A549 (cell line): ENCODE results near the gene ADORA1. TPM values are rescaled to one million over a fixed set of nuclear protein-coding genes. Genes with fewer than 3 reads are reported as not detected.

ENCODE experiments used
- ATAC-seq, 2 experiments: fragments of 200-7000 bp in 1 of 2; fragments of >200 bp in 1 of 2; cut with Nextera tagmentation in 1 of 2; cut with Tn5 transposase in 1 of 2; 3 replicates each; pipeline versions ENCODE4 v1.8.0 to v1.9.1; 2018 to 2020; ENCODE audit warnings: mild to moderate bottlenecking in 1 of 2, moderate library complexity in 1 of 2
- CTCF ChIA-PET: fragments of 300-600 bp; sonication (Branson Sonifier 250); formaldehyde crosslinking; extraction: SDS; loops from one replicate; lab custom pipeline; 2021; ENCODE audit warnings: antibody characterized with exemption, inconsistent platforms; lab: Yijun Ruan, JAX
- POLR2A ChIA-PET: fragments of 350-600 bp; formaldehyde crosslinking; extraction: SDS; loops from one replicate; lab custom pipeline; 2021; ENCODE audit warnings: antibody characterized with exemption, inconsistent platforms; lab: Yijun Ruan, JAX
- DNase-seq, 2 experiments: peaks; one replicate each; pipeline versions ENCODE4 v3.0.0 to v3.0.0-alpha.2; 2011 to 2016; ENCODE audit warnings: low read depth in 1 of 2, low spot score in 1 of 2
- FAIRE-seq: peaks from 2 replicates; lab custom pipeline; 2011; peaks lifted over from hg19 to GRCh38; lab: Jason Lieb, UNC
- H3K27ac ChIP-seq, 2 experiments: fragments of >200 bp; sonication (Bioruptor Twin); formaldehyde crosslinking; 3 replicates each; pipeline ENCODE4 v1.5.1; 2016 to 2017
- H3K4me1 ChIP-seq: fragments of >200 bp; sonication (Bioruptor Twin); formaldehyde crosslinking; 3 replicates; pipeline ENCODE4 v1.6.1; 2016
- H3K4me2 ChIP-seq: fragments of >200 bp; sonication (Bioruptor Twin); formaldehyde crosslinking; 3 replicates; pipeline ENCODE4 v1.6.1; 2016
- H3K4me3 ChIP-seq: fragments of >200 bp; sonication (Bioruptor Twin); formaldehyde crosslinking; 3 replicates; pipeline ENCODE4 v1.5.1; 2016
- H3K9me3 ChIP-seq: fragments of >200 bp; sonication (Bioruptor Twin); formaldehyde crosslinking; 3 replicates; pipeline ENCODE4 v1.6.1; 2016
- BCL3 ChIP-seq: fragments of >200 bp; sonication (Bioruptor Twin); formaldehyde crosslinking; IDR thresholded peaks from 3 replicates; pipeline ENCODE4 v1.6.1; 2016
- CEBPB ChIP-seq, 2 experiments: fragments of >200 bp in 1 of 2; sonication (Bioruptor Twin) in 1 of 2; formaldehyde crosslinking in 1 of 2; IDR thresholded peaks; 2 replicates each; pipeline ENCODE4 v1.6.1; 2012 to 2016
- CHD4 ChIP-seq: fragments of 200-600 bp; sonication (generic); IDR thresholded peaks from 2 replicates; pipeline ENCODE4 v1.6.1; 2016; ENCODE audit warnings: antibody characterized with exemption, mild to moderate bottlenecking, borderline replicate concordance
- EHF ChIP-seq: fragments of 250-450 bp; sonication (Bioruptor Pico); IDR thresholded peaks from 2 replicates; pipeline ENCODE4 v1.5.0; 2020; ENCODE audit warnings: mild to moderate bottlenecking
- EP300 ChIP-seq, 2 experiments: fragments of >200 bp; sonication (Bioruptor Twin); formaldehyde crosslinking; IDR thresholded peaks; 2 replicates in 1 of 2; 3 replicates in 1 of 2; pipeline ENCODE4 v1.6.1; 2016 to 2017
- ESRRA ChIP-seq: fragments of 150-350 bp; IDR thresholded peaks from 2 replicates; pipeline ENCODE4 v1.6.1; 2014; ENCODE audit warnings: mild to moderate bottlenecking, low read length, borderline replicate concordance
- FOSB ChIP-seq: fragments of 250-450 bp; sonication (Bioruptor Pico); IDR thresholded peaks from 2 replicates; pipeline ENCODE4 v1.5.0; 2020; ENCODE audit warnings: mild to moderate bottlenecking, moderate library complexity
- GATA3 ChIP-seq: IDR thresholded peaks from 2 replicates; pipeline ENCODE4 v1.6.1; 2012; ENCODE audit warnings: borderline replicate concordance
- HDAC2 ChIP-seq: fragments of 200-600 bp; sonication (generic); IDR thresholded peaks from 2 replicates; pipeline ENCODE4 v1.6.1; 2016
- HES2 ChIP-seq: fragments of >200 bp; sonication (Bioruptor Twin); formaldehyde crosslinking; IDR thresholded peaks from 2 replicates; pipeline ENCODE4 v1.6.1; 2016
- HEYL ChIP-seq: fragments of 250-450 bp; sonication (Bioruptor Pico); IDR thresholded peaks from 2 replicates; pipeline ENCODE4 v1.8.0; 2021; ENCODE audit warnings: mild to moderate bottlenecking, moderate library complexity
- HOXA7 ChIP-seq: fragments of 250-450 bp; sonication (Bioruptor Pico); IDR thresholded peaks from 2 replicates; pipeline ENCODE4 v1.5.0; 2020; ENCODE audit warnings: mild to moderate bottlenecking, moderate library complexity
- HOXB5 ChIP-seq: fragments of 250-450 bp; sonication (Bioruptor Pico); IDR thresholded peaks from 2 replicates; pipeline ENCODE4 v1.5.0; 2020; ENCODE audit warnings: mild to moderate bottlenecking, moderate library complexity
- KDM1A ChIP-seq: fragments of 200-600 bp; sonication (generic); IDR thresholded peaks from 2 replicates; pipeline ENCODE4 v1.6.1; 2016; ENCODE audit warnings: low read depth, mild to moderate bottlenecking
- KDM5A ChIP-seq: fragments of 200-600 bp; sonication (generic); IDR thresholded peaks from 2 replicates; pipeline ENCODE4 v1.6.1; 2016; ENCODE audit warnings: antibody characterized with exemption, mild to moderate bottlenecking
- NFE2L2 ChIP-seq: fragments of 150-350 bp; conservative IDR thresholded peaks from 2 replicates; pipeline ENCODE4 v1.6.1; 2014; ENCODE audit warnings: low read length
- NPAS2 ChIP-seq: fragments of 250-450 bp; sonication (Bioruptor Pico); IDR thresholded peaks from 2 replicates; pipeline ENCODE4 v1.8.0; 2022; ENCODE audit warnings: mild to moderate bottlenecking, moderate library complexity, borderline replicate concordance
- NR3C1 ChIP-seq: fragments of >200 bp; sonication (Bioruptor Twin); formaldehyde crosslinking; IDR thresholded peaks from 3 replicates; pipeline ENCODE4 v1.6.1; 2017
- POLR2A ChIP-seq: IDR thresholded peaks from 2 replicates; pipeline ENCODE4 v1.6.1; 2012; ENCODE audit warnings: mild to moderate bottlenecking, low read length
- POLR2AphosphoS2 ChIP-seq: conservative IDR thresholded peaks from 2 replicates; pipeline ENCODE4 v1.6.1; 2012; ENCODE audit warnings: low read length, improper control_type of control experiment, inconsistent platforms
- RCOR1 ChIP-seq: fragments of 150-350 bp; IDR thresholded peaks from 2 replicates; pipeline ENCODE4 v1.6.1; 2014; ENCODE audit warnings: antibody characterized with exemption, low read length, low read depth
- RFX5 ChIP-seq: fragments of 450-650 bp; IDR thresholded peaks from 2 replicates; pipeline ENCODE4 v1.7.1; 2014; ENCODE audit warnings: antibody characterized with exemption, mild to moderate bottlenecking, moderate library complexity
- RNF2 ChIP-seq: fragments of 200-600 bp; sonication (generic); IDR thresholded peaks from 2 replicates; pipeline ENCODE4 v1.6.1; 2016; ENCODE audit warnings: low read depth, mild to moderate bottlenecking, antibody characterized with exemption, moderate library complexity, borderline replicate concordance
- SREBF2 ChIP-seq: fragments of 450-650 bp; IDR thresholded peaks from 2 replicates; pipeline ENCODE4 v1.6.1; 2014; ENCODE audit warnings: mild to moderate bottlenecking, moderate library complexity
- TFCP2L1 ChIP-seq: fragments of 250-450 bp; sonication (Bioruptor Pico); IDR thresholded peaks from 2 replicates; pipeline ENCODE4 v1.5.0; 2021; ENCODE audit warnings: mild to moderate bottlenecking
- USF2 ChIP-seq: fragments of 450-650 bp; IDR thresholded peaks from 2 replicates; pipeline ENCODE4 v1.6.1; 2014; ENCODE audit warnings: antibody characterized with exemption
- ZNF302 ChIP-seq: fragments of 250-450 bp; sonication (Bioruptor Pico); IDR thresholded peaks from 2 replicates; pipeline ENCODE4 v1.9.0; 2021; ENCODE audit warnings: inconsistent platforms, mild to moderate bottlenecking, moderate library complexity
- WGBS: methylation state at CpG from one replicate; pipeline ENCODE4 v1.1.6; 2017; ENCODE audit errors: missing lambda C conversion rate; 5-methylcytosine and 5-hydroxymethylcytosine counted together
- polyA plus RNA-seq, 4 experiments: library from polyadenylated mRNA; depleted of rRNA in 3 of 4; stranded (reverse); fragments of >200 nt; fragmentation: RNase III in 1 of 4; extraction: RNeasy Plus Mini Kit Qiagen cat#74134 plus additional on column Dnase treatment in 1 of 4; gene quantifications; 2 replicates in 3 of 4; 3 replicates in 1 of 4; pipeline ENCODE4 v1.2.3, GENCODE V29; 2011 to 2017

Gene ADORA1
- polyA plus RNA-seq, 2 of the 4 experiments (the other 2 are of a cell fraction), result 0.48 to 2.4 TPM

GRCh38 chr1:203159844-203160243 lies 32.3 kb downstream of the ADORA1 start:
- ChIA-PET CTCF (interaction anchor here (0.9 to 7.3 kb wide), 5 partner anchors 12 to 120 kb away, joined by 3 to 44 read pairs (median 23); no protein-coding TSS in a partner anchor), POLR2A (no interaction called here)
- no peak for TF ChIP-seq EP300 (IDR thresholded peaks at IDR 0.05)
- no peak for TF ChIP-seq ESRRA
- TF ChIP-seq BCL3, result no peak
- TF ChIP-seq FOSB (CRISPR knock-in tag), result no peak
- no peak for TF ChIP-seq NPAS2 (CRISPR knock-in tag)
- no peak for TF ChIP-seq CEBPB (IDR thresholded peaks at IDR 0.05)
- no peak for TF ChIP-seq HDAC2
- no peak for TF ChIP-seq POLR2AphosphoS2
- TF ChIP-seq EHF, result no peak
- no peak for TF ChIP-seq HOXB5
- TF ChIP-seq HEYL (CRISPR knock-in tag), result no peak
- TF ChIP-seq NR3C1, result no peak
- TF ChIP-seq HOXA7, result no peak
- no peak for TF ChIP-seq RCOR1
- no peak for ATAC-seq
- no peak overlapping the region for H3K4me3 ChIP-seq
- no peak overlapping the region for H3K4me2 ChIP-seq
- H3K9me3 ChIP-seq, result peaks cover 13% of the 10 kb centered on the region
- H3K4me1 ChIP-seq, result no peaks in the 10 kb centered on the region
- no peak for DNase-seq
- no peak overlapping the region for H3K27ac ChIP-seq
- FAIRE-seq, result no peak
- WGBS, result 7% methylated on average over 1 of the region's 1 CpG

GRCh38 chr1:203161175-203161574 lies 33.6 kb downstream of the ADORA1 start:
- ATAC-seq (no peak), DNase-seq (no peak), FAIRE-seq (no peak)
- no peak overlapping the region for H3K27ac ChIP-seq
- ChIA-PET POLR2A (no interaction called here), CTCF (interaction anchor here (1.2 to 7.3 kb wide), 4 partner anchors 11 to 121 kb away, joined by 3 to 44 read pairs (median 24); no protein-coding TSS in a partner anchor)
- H3K4me1 ChIP-seq, result no peaks in the 10 kb centered on the region
- peaks cover 13% of the 10 kb centered on the region for H3K9me3 ChIP-seq
- TF ChIP-seq RNF2, result no peak
- TF ChIP-seq RFX5, result no peak
- TF ChIP-seq CHD4, result no peak
- no peak for TF ChIP-seq KDM5A
- TF ChIP-seq POLR2AphosphoS2, result no peak
- TF ChIP-seq POLR2A, result no peak
- no peak for TF ChIP-seq USF2
- TF ChIP-seq HOXA7, result no peak
- TF ChIP-seq KDM1A, result no peak
- no peak for TF ChIP-seq TFCP2L1 (CRISPR knock-in tag)
- TF ChIP-seq SREBF2, result no peak
- no peak for TF ChIP-seq RCOR1
- TF ChIP-seq GATA3, result no peak
- no peak for TF ChIP-seq NPAS2 (CRISPR knock-in tag)
- no peak overlapping the region for H3K4me2 ChIP-seq
- WGBS, result 24% methylated on average over 6 of the region's 6 CpGs
- no peak overlapping the region for H3K4me3 ChIP-seq

- 62% methylated on average over 11 of the region's 11 CpGs for WGBS
- TF ChIP-seq NFE2L2 (no peak), HES2 (no peak), RNF2 (no peak), KDM1A (no peak), ZNF302 (no peak)
- Histone ChIP-seq H3K9me3 (peaks cover 13% of the 10 kb centered on the region), H3K4me2 (no peak overlapping the region), H3K4me1 (no peaks in the 10 kb centered on the region), H3K4me3 (no peak overlapping the region), H3K27ac (no peak overlapping the region)
- DNase-seq (no peak), ATAC-seq (no peak), FAIRE-seq (no peak)
- ChIA-PET POLR2A (no interaction called here), CTCF (interaction anchor here (1.2 to 7.3 kb wide), 5 partner anchors 11 to 122 kb away, joined by 3 to 44 read pairs (median 23); no protein-coding TSS in a partner anchor)
These were observed 34.2 kb downstream of the ADORA1 start for GRCh38 chr1:203161703-203162102.
